GM12864 (cell line): ENCODE measurements around the gene ISOC2.

Experiments
- DNase-seq: peaks from one replicate; pipeline ENCODE4 v3.0.0-alpha.2; 2011; ENCODE audit warnings: low read depth
- H3K4me3 ChIP-seq: 2 replicates; pipeline ENCODE4 v1.5.1; 2011; ENCODE audit warnings: mild to moderate bottlenecking, low read depth, low read length, control low read depth
- CTCF ChIP-seq: IDR thresholded peaks from 2 replicates; pipeline ENCODE4 v1.5.1; 2011; ENCODE audit warnings: low read depth, mild to moderate bottlenecking, moderate library complexity, low read length, control low read depth, inconsistent platforms; ENCODE audit errors: missing control alignments

Gene ISOC2

GRCh38 chr19:55481148-55481793, 19.8 kb upstream of the ISOC2 start:
- no peak overlapping the region for H3K4me3 ChIP-seq
- DNase-seq, result no peak
- TF ChIP-seq CTCF, result no peak

- no peak overlapping the region for H3K4me3 ChIP-seq
- no peak for DNase-seq
- no peak for TF ChIP-seq CTCF
These were observed 18.2 kb upstream of the ISOC2 start for GRCh38 chr19:55479451-55480230.

DNA sequence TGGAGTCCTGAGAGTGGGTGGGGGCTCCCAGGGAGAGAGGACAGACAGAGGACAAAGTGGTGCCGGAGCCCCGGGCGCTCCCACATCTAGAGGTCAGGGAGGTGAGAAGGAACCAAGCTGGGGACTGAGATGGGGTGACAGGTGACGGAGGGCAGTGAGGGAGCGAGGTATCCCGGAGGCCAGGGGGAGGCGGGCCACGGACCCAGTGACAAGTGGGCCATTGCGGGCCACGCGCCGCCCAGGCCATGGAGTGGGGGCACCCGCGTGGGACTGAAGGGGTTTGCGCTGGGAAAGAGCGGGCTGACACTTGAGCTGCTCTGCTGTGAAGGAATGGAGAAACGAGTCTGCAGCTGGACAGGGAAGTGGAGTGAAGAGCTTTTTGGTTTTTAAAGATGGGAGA, 17.6 kb upstream of the ISOC2 start:
- no peak for DNase-seq
- no peak overlapping the region for H3K4me3 ChIP-seq
- no peak for TF ChIP-seq CTCF

DNA sequence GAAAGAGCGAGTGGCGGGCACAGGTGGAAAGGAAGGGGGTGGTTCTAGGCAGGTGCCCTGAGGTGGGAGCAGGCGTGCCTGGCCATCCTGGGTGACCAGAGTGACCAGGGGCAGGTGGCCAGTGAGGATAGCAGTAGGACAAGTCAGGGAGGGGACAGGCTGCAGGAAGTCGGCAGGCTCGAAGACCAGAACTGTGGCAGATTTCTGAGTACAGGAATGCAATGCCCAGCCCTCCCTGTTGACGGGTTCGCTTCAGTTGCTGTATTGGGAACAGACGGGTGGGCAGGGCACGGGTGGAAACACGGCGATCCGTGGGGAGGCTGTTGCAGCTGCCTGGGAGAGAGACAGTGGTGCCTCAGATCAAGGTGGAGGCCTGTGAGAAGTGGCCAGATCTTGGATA, 16.9 kb upstream of the ISOC2 start:
- no peak for TF ChIP-seq CTCF
- no peak overlapping the region for H3K4me3 ChIP-seq
- no peak for DNase-seq

- DNase-seq, result no peak
- TF ChIP-seq CTCF, result no peak
- H3K4me3 ChIP-seq, result peak overlapping the region; percentile 78; the same call in 1 of the 2 replicates
These were observed 16.5 kb upstream of the ISOC2 start for GRCh38 chr19:55477905-55478304.

DNA sequence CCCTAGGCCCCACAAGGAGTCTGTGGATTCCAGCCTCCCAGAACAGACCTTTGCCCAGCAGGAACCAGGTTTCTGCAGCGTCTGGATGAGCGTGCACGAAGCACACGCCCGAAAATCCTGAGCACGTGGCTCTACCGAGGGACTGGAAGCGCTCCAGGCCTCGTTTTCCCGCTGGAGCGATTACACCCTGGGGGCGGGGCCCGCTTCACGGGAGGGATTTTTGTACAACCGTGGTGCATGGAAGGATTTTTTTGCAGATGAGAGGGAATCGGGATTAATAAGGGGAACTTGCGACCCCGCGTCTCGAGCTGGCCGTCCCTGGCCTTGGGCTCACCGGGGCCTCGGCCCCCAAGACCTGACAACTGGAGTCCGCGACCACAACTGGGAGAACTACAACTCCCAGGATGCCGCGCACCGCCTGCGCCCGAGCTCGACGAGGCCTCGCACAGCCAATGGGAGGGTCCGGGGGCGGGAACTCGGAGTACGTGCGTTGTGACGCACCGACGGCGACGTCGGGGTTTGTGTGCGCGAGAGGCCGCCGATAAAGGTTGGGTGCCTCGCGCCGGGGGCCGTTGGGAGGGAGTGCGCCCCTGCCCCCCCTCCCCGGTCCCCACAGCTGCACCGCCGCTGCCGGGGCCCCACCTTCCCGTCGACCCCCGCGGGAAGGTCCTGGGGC, 14.8 kb upstream of the ISOC2 start, which contains the start of gene ZNF628:
Gene ZNF628 (plus strand): TSS at position 518 of the 676 bp plus-strand sequence. CDS start 3,294 bp downstream, outside the sequence.
- H3K4me3 ChIP-seq, result peak within 1 kb of the TSS; percentile 78
- peak; percentile 93 for DNase-seq
- TF ChIP-seq CTCF, result no peak
